HEK293T (cell line): ENCODE measurements around the gene HMOX1.

Experiments used
- CTCF ChIA-PET: fragments of 350-600 bp; formaldehyde crosslinking; extraction: SDS; loops from one replicate; lab custom pipeline; 2021; ENCODE audit warnings: antibody characterized with exemption, inconsistent platforms; lab: Yijun Ruan, JAX
- POLR2A ChIA-PET: fragments of 350-600 bp; formaldehyde crosslinking; extraction: SDS; loops from one replicate; lab custom pipeline; 2020; ENCODE audit warnings: antibody characterized with exemption, inconsistent platforms; lab: Yijun Ruan, JAX
- DNase-seq: peaks from one replicate; pipeline ENCODE4 v3.0.0; 2012; ENCODE audit warnings: mixed read lengths; ENCODE audit errors: extremely low spot score
- ARNT ChIP-seq: fragments of 450-650 bp; IDR thresholded peaks from 2 replicates; pipeline ENCODE4 v1.6.1; 2017; ENCODE audit warnings: mild to moderate bottlenecking
- BHLHE40 ChIP-seq: fragments of 450-650 bp; IDR thresholded peaks from 2 replicates; pipeline ENCODE4 v1.6.1; 2016; ENCODE audit warnings: mild to moderate bottlenecking, moderate library complexity, borderline replicate concordance
- CTBP1 ChIP-seq: fragments of 450-650 bp; IDR thresholded peaks from 2 replicates; pipeline ENCODE4 v1.6.1; 2016; ENCODE audit warnings: borderline replicate concordance
- ELF4 ChIP-seq: fragments of 450-650 bp; IDR thresholded peaks from 2 replicates; pipeline ENCODE4 v1.6.1; 2017; ENCODE audit warnings: antibody characterized with exemption
- FOXA1 ChIP-seq: fragments of 450-650 bp; IDR thresholded peaks from 2 replicates; pipeline ENCODE4 v1.6.1; 2016; ENCODE audit warnings: mild to moderate bottlenecking
- FOXK2 ChIP-seq: fragments of 450-650 bp; IDR thresholded peaks from 2 replicates; pipeline ENCODE4 v1.6.1; 2016; ENCODE audit warnings: mild to moderate bottlenecking
- FOXM1 ChIP-seq: fragments of 450-650 bp; IDR thresholded peaks from 2 replicates; pipeline ENCODE4 v1.6.1; 2017; ENCODE audit warnings: mild to moderate bottlenecking, borderline replicate concordance
- HDGF ChIP-seq: fragments of 450-650 bp; IDR thresholded peaks from 2 replicates; pipeline ENCODE4 v1.6.1; 2017; ENCODE audit warnings: antibody characterized with exemption, borderline replicate concordance
- L3MBTL2 ChIP-seq: fragments of 450-650 bp; conservative IDR thresholded peaks from 2 replicates; pipeline ENCODE4 v1.6.1; 2016; ENCODE audit warnings: mild to moderate bottlenecking
- LEF1 ChIP-seq: fragments of 450-650 bp; IDR thresholded peaks from 2 replicates; pipeline ENCODE4 v1.6.1; 2017; ENCODE audit warnings: mild to moderate bottlenecking, borderline replicate concordance
- NFRKB ChIP-seq: fragments of 450-650 bp; IDR thresholded peaks from 2 replicates; pipeline ENCODE4 v1.6.1; 2016; ENCODE audit warnings: mild to moderate bottlenecking, moderate library complexity
- SP1 ChIP-seq: fragments of 450-650 bp; IDR thresholded peaks from 2 replicates; pipeline ENCODE4 v1.6.1; 2017
- SUZ12 ChIP-seq: fragments of 450-650 bp; IDR thresholded peaks from 2 replicates; pipeline ENCODE4 v1.6.1; 2016; ENCODE audit warnings: mild to moderate bottlenecking
- TARDBP ChIP-seq: fragments of 450-650 bp; IDR thresholded peaks from 2 replicates; pipeline ENCODE4 v1.6.1; 2016
- ZNF384 ChIP-seq: fragments of 450-650 bp; IDR thresholded peaks from 2 replicates; pipeline ENCODE4 v1.6.1; 2016
- TF ChIP-seq, protein P1 (sequence below): fragments of 450-650 bp; IDR thresholded peaks from 2 replicates; pipeline ENCODE4 v1.6.1; 2016

HMOX1 gene

DNA sequence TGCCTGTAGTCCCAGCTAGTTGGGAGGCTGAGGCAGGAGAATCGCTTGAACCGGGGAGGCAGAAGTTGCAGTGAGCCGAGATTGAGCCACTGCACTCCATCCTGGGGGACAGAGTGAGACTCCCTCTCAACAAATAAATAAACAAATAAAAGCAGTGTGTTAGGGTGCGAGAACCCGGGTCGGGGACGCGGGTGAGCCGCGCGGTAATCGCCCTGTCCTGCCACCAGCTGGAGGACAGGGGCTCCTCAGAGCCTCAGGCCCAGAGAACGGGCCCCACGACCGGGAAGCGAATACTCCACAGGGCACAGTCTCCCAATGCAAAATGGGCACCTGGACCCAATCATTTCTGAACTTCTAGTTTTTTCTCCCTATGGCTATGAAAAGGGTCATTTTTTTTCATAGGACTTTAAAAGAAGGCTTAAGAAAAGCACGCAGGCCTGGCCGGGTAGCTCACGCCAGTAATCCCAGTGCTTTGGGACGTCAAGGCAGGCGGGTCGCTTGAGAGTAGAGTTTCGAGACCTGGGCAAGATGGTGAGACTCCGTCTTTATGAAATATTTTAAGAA lies 18.3 kb downstream of the HMOX1 start:
- ChIA-PET CTCF (no interaction called here), POLR2A (interaction anchor here (0.6 to 2.5 kb wide), 9 partner anchors 9 to 142 kb away, joined by 3 to 12 read pairs (median 4); partner anchors contain the start of gene TOM1)
- no peak for TF ChIP-seq SP1
- no peak for TF ChIP-seq HDGF
- TF ChIP-seq TARDBP: no peak
- TF ChIP-seq SUZ12: no peak
- no peak for TF ChIP-seq ELF4
- TF ChIP-seq ARNT: no peak
- no peak for TF ChIP-seq FOXM1
- DNase-seq: peak; percentile 57

DNA sequence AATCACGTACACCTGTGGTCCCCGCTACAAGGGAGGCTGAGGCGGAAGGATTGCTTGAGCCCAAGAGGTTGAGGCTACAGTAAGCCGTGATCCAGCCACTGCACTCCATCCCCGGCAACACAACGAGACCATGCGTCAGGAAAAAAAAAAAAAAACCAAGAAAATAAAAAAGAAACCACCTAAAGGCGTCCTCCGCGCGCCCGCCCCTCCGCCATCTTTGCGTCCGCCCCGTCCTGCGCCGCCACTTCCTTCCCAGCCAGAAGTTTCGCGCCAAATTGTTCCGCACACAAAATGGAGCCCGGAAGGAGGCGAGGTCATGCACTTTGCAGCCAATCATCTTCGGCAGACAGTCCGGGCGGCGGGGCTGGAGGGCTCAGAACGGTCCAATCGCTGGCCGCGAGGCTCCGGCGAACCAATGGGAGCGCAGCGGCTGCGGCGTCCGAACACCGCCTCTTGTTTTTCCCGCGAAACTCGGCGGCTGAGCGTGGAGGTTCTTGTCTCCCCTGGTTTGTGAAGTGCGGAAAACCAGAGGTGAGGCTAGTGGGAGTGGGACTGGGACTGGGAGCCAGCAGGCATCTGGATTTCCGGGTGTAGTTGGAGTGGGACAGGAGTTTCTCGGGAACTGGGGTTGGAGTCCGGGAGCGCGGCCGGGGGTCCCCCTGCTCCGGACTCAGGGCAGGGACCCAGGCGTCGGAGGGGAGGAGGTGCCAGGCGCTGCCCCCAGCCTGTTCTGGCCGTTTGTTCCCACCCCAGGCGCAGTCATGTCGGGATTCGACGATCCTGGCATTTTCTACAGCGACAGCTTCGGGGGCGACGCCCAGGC lies 19.0 kb downstream of the HMOX1 start, which contains the start of gene MCM5:
MCM5 (plus strand) TSS at position 463 of the 823 bp plus-strand sequence; CDS start at position 762, 299 bp downstream.
- CTCF ChIA-PET: no interaction called here
- TF ChIP-seq NFRKB (peak; percentile 95), CTBP1 (no peak), FOXA1 (no peak), ARNT (no peak), ELF4 (peak; percentile 74), L3MBTL2 (peak; percentile 82)
- TF ChIP-seq, protein P1, sequence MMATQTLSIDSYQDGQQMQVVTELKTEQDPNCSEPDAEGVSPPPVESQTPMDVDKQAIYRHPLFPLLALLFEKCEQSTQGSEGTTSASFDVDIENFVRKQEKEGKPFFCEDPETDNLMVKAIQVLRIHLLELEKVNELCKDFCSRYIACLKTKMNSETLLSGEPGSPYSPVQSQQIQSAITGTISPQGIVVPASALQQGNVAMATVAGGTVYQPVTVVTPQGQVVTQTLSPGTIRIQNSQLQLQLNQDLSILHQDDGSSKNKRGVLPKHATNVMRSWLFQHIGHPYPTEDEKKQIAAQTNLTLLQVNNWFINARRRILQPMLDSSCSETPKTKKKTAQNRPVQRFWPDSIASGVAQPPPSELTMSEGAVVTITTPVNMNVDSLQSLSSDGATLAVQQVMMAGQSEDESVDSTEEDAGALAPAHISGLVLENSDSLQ: peak; percentile 85
- POLR2A ChIA-PET: interaction anchor here (0.9 to 2.5 kb wide), 7 partner anchors 8 to 141 kb away, joined by 3 to 12 read pairs (median 4); partner anchors contain the start of gene TOM1
- DNase-seq: peak; percentile 99

DNA sequence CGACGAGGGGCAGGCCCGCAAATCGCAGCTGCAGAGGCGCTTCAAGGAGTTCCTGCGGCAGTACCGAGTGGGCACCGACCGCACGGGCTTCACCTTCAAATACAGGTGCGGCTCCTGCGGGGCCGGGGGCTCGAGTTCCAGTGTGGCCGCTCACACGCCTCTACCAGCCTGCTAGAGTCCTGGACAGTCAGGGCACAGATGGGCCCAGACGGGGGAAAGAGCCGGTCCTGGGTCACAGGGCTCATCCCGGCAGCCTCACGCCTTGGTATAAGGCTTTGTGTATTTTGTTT lies 19.6 kb downstream of the HMOX1 start:
- TF ChIP-seq BHLHE40: no peak
- no peak for TF ChIP-seq ZNF384
- no peak for TF ChIP-seq NFRKB
- no peak for TF ChIP-seq CTBP1
- TF ChIP-seq L3MBTL2: no peak
- no peak for TF ChIP-seq SUZ12
- no peak for TF ChIP-seq TARDBP
- no peak for TF ChIP-seq SP1
- TF ChIP-seq, protein P1: no peak
- TF ChIP-seq LEF1: no peak
- TF ChIP-seq ARNT: no peak
- DNase-seq: peak; percentile 42
- ChIA-PET POLR2A (interaction anchor here (1.0 kb wide), 1 partner anchor 20 kb away, joined by 3 read pairs; no protein-coding TSS in a partner anchor), CTCF (no interaction called here)

DNA sequence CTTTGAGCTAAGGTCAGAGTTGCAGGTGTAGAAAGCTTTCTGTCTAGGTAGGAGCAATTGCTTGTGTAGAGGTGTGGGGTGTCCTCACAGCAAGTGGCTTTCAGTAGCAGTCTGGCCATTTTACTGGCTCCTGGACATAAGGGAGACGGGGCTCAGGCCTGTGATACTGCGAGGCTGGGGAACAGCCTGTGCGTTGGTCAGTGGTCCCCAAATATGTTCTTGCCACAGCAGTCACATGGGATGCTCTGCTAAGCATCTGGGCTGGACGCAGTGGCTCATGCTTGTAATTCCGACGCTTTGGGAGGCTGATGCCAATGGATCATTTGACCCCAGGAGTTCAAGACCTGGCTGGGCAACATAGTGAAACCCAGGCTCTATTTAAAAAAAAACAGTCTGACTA lies 21.0 kb downstream of the HMOX1 start:
- ChIA-PET POLR2A (no interaction called here), CTCF (no interaction called here)
- no peak for TF ChIP-seq ARNT
- TF ChIP-seq L3MBTL2: no peak
- TF ChIP-seq, protein P1: no peak
- no peak for TF ChIP-seq BHLHE40
- TF ChIP-seq FOXA1: no peak
- TF ChIP-seq CTBP1: no peak
- TF ChIP-seq SUZ12: no peak
- no peak for DNase-seq

DNA sequence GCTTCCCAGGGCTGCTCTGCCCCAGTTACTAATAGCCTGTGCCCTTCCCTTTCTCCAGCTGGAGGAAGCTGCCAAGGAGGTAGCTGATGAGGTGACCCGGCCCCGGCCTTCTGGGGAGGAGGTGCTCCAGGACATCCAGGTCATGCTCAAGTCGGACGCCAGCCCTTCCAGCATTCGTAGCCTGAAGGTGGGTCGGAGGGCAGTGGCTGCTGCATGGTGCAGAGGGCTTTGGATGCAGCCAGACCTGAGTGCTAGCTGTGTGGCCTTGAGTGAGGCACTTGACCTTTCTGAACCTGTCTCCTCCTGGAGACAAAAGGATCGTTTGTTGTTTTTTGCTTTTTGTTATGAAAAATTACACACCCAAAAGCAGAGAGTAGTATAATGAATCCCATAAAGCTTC lies 22.5 kb downstream of the HMOX1 start:
- ChIA-PET CTCF (no interaction called here), POLR2A (interaction anchor here (2.1 to 2.9 kb wide), 2 partner anchors 11 to 52 kb away, joined by 7 to 9 read pairs; no protein-coding TSS in a partner anchor)
- no peak for DNase-seq
- no peak for TF ChIP-seq ELF4
- TF ChIP-seq SUZ12: no peak
- TF ChIP-seq LEF1: no peak
- TF ChIP-seq CTBP1: no peak
- TF ChIP-seq L3MBTL2: no peak
- no peak for TF ChIP-seq BHLHE40
- no peak for TF ChIP-seq TARDBP
- TF ChIP-seq NFRKB: no peak
- no peak for TF ChIP-seq FOXK2
- TF ChIP-seq FOXM1: no peak
- TF ChIP-seq FOXA1: no peak
- no peak for TF ChIP-seq ARNT
- TF ChIP-seq, protein P1: no peak
- no peak for TF ChIP-seq HDGF
- no peak for TF ChIP-seq SP1
- TF ChIP-seq ZNF384: no peak

DNA sequence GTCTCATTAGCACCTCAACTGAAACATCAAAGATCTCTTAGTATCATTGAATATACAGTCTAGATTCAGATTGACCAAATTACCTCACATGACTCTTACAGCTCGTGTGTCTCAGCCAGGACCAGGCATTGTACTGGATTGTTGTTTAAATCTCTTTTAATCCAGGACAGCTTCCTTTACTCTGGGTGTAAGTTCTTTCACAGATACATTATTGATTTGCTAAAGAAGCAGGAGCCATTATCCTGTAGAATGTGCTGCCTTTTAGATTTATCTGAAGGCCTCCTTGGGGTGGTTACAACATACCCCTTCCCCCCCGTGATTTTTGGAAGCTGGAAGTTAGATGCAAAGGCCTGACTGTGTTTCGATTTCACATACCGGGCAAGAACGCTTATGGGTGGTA lies 23.3 kb downstream of the HMOX1 start:
- no peak for DNase-seq
- TF ChIP-seq ELF4 (no peak), SP1 (no peak), NFRKB (no peak), ZNF384 (no peak), ARNT (no peak), FOXK2 (no peak), FOXA1 (no peak), SUZ12 (no peak), HDGF (no peak), BHLHE40 (no peak), FOXM1 (no peak), TARDBP (no peak), LEF1 (no peak), CTBP1 (no peak), L3MBTL2 (no peak)
- TF ChIP-seq, protein P1: no peak
- CTCF ChIA-PET: interaction anchor here (0.6 to 0.7 kb wide), 2 partner anchors 53 to 192 kb away, joined by 3 to 6 read pairs; no protein-coding TSS in a partner anchor
- POLR2A ChIA-PET: interaction anchor here (2.1 to 2.9 kb wide), 2 partner anchors 11 to 53 kb away, joined by 7 to 9 read pairs; no protein-coding TSS in a partner anchor
